ENCODE measurements around the gene ARMC8. TPM values are rescaled to one million over a fixed set of nuclear protein-coding genes. Genes with fewer than 3 reads are reported as not detected.

ARMC8 gene
- total and polyA plus RNA-seq, 9 donors: 25.2 to 41.3 (median 33.3) TPM

GRCh38 chr3:138195481-138195880 is 8.4 kb downstream of the ARMC8 start:
- Histone ChIP-seq H3K9me3 (replicated peaks; ENCODE audit: control insufficient read depth, low read depth, low read length) (no peaks in the 10 kb centered on the region), H3K27ac (ENCODE audit: low read length) (no peak overlapping the region), H3K36me3 (ENCODE audit: control insufficient read depth, insufficient read depth, low read length) (peaks cover 4% of the 10 kb centered on the region), H3K4me1 (ENCODE audit: control insufficient read depth, insufficient read depth, low read length) (no peaks in the 10 kb centered on the region), H3K27me3 (ENCODE audit: control insufficient read depth, insufficient read depth, low read length) (no peaks in the 10 kb centered on the region), H3K4me3 (ENCODE audit: low read length) (no peak overlapping the region)
- peak; percentile 51 for DNase-seq
- no CpG with 5 or more reads among the region's 2 CpGs for WGBS (ENCODE audit: insufficient coverage)

GRCh38 chr3:138196023-138196422 is 8.9 kb downstream of the ARMC8 start:
- H3K9me3 ChIP-seq (replicated peaks; ENCODE audit: control insufficient read depth, low read depth, low read length): no peaks in the 10 kb centered on the region
- 80% methylated on average over 1 of the region's 2 CpGs for WGBS (ENCODE audit: insufficient coverage)
- H3K4me3 ChIP-seq (ENCODE audit: low read length): no peak overlapping the region

GRCh38 chr3:138197058-138197457 is 10.0 kb downstream of the ARMC8 start:
- no peaks in the 10 kb centered on the region for H3K4me1 ChIP-seq (ENCODE audit: control insufficient read depth, insufficient read depth, low read length)
- H3K36me3 ChIP-seq (ENCODE audit: control insufficient read depth, insufficient read depth, low read length): peaks cover 4% of the 10 kb centered on the region
- H3K9me3 ChIP-seq (replicated peaks; ENCODE audit: control insufficient read depth, low read depth, low read length): no peaks in the 10 kb centered on the region
- H3K27ac ChIP-seq (ENCODE audit: low read length): no peak overlapping the region
- no peak overlapping the region for H3K4me3 ChIP-seq (ENCODE audit: low read length)
- 98% methylated on average over 3 of the region's 5 CpGs for WGBS (ENCODE audit: insufficient coverage)
- DNase-seq: peak; percentile 43
- no peaks in the 10 kb centered on the region for H3K27me3 ChIP-seq (ENCODE audit: control insufficient read depth, insufficient read depth, low read length)

More at GRCh38 chr3:138196023-138196422, 8.9 kb downstream of the ARMC8 start:
- Histone ChIP-seq H3K36me3 (ENCODE audit: control insufficient read depth, insufficient read depth, low read length) (peaks cover 4% of the 10 kb centered on the region), H3K27ac (ENCODE audit: low read length) (no peak overlapping the region), H3K4me1 (ENCODE audit: control insufficient read depth, insufficient read depth, low read length) (no peaks in the 10 kb centered on the region), H3K27me3 (ENCODE audit: control insufficient read depth, insufficient read depth, low read length) (no peaks in the 10 kb centered on the region)
- no peak for DNase-seq

GRCh38 chr3:138197524-138197923 is 10.4 kb downstream of the ARMC8 start:
- Histone ChIP-seq H3K27ac (ENCODE audit: low read length) (no peak overlapping the region), H3K9me3 (replicated peaks; ENCODE audit: control insufficient read depth, low read depth, low read length) (no peaks in the 10 kb centered on the region), H3K4me3 (ENCODE audit: low read length) (no peak overlapping the region), H3K36me3 (ENCODE audit: control insufficient read depth, insufficient read depth, low read length) (peaks cover 2% of the 10 kb centered on the region), H3K4me1 (ENCODE audit: control insufficient read depth, insufficient read depth, low read length) (no peaks in the 10 kb centered on the region), H3K27me3 (ENCODE audit: control insufficient read depth, insufficient read depth, low read length) (no peaks in the 10 kb centered on the region)
- no CpG with 5 or more reads among the region's 1 CpG for WGBS (ENCODE audit: insufficient coverage)
- DNase-seq: no peak

- H3K27ac ChIP-seq (ENCODE audit: low read length): no peak overlapping the region
- H3K4me3 ChIP-seq (ENCODE audit: low read length): no peak overlapping the region
- H3K36me3 ChIP-seq (ENCODE audit: control insufficient read depth, insufficient read depth, low read length): no peaks in the 10 kb centered on the region
- WGBS (ENCODE audit: insufficient coverage): no CpG with 5 or more reads among the region's 2 CpGs
- DNase-seq: no peak
- H3K4me1 ChIP-seq (ENCODE audit: control insufficient read depth, insufficient read depth, low read length): no peaks in the 10 kb centered on the region
- H3K27me3 ChIP-seq (ENCODE audit: control insufficient read depth, insufficient read depth, low read length): no peaks in the 10 kb centered on the region
- no peaks in the 10 kb centered on the region for H3K9me3 ChIP-seq (replicated peaks; ENCODE audit: control insufficient read depth, low read depth, low read length)
These were observed 12.8 kb downstream of the ARMC8 start for GRCh38 chr3:138199851-138200250.

GRCh38 chr3:138200424-138200823 is 13.3 kb downstream of the ARMC8 start:
- H3K27me3 ChIP-seq (ENCODE audit: control insufficient read depth, insufficient read depth, low read length): no peaks in the 10 kb centered on the region
- no peak for DNase-seq
- H3K4me3 ChIP-seq (ENCODE audit: low read length): no peak overlapping the region
- H3K27ac ChIP-seq (ENCODE audit: low read length): no peak overlapping the region
- no CpG with 5 or more reads among the region's 1 CpG for WGBS (ENCODE audit: insufficient coverage)
- no peaks in the 10 kb centered on the region for H3K36me3 ChIP-seq (ENCODE audit: control insufficient read depth, insufficient read depth, low read length)
- H3K9me3 ChIP-seq (replicated peaks; ENCODE audit: control insufficient read depth, low read depth, low read length): no peaks in the 10 kb centered on the region
- H3K4me1 ChIP-seq (ENCODE audit: control insufficient read depth, insufficient read depth, low read length): no peaks in the 10 kb centered on the region

- no peak overlapping the region for H3K27ac ChIP-seq (ENCODE audit: low read length)
- H3K9me3 ChIP-seq (replicated peaks; ENCODE audit: control insufficient read depth, low read depth, low read length): no peaks in the 10 kb centered on the region
- no peak for DNase-seq
- H3K4me3 ChIP-seq (ENCODE audit: low read length): no peak overlapping the region
- H3K4me1 ChIP-seq (ENCODE audit: control insufficient read depth, insufficient read depth, low read length): no peaks in the 10 kb centered on the region
- H3K27me3 ChIP-seq (ENCODE audit: control insufficient read depth, insufficient read depth, low read length): no peaks in the 10 kb centered on the region
- WGBS (ENCODE audit: insufficient coverage): no CpG with 5 or more reads among the region's 3 CpGs
- peaks cover 5% of the 10 kb centered on the region for H3K36me3 ChIP-seq (ENCODE audit: control insufficient read depth, insufficient read depth, low read length)
These were observed 16.0 kb downstream of the ARMC8 start for GRCh38 chr3:138202945-138203701.

GRCh38 chr3:138203938-138204337 is 16.8 kb downstream of the ARMC8 start:
- no peak overlapping the region for H3K4me3 ChIP-seq (ENCODE audit: low read length)
- no peak for DNase-seq
- H3K4me1 ChIP-seq (ENCODE audit: control insufficient read depth, insufficient read depth, low read length): no peaks in the 10 kb centered on the region
- H3K36me3 ChIP-seq (ENCODE audit: control insufficient read depth, insufficient read depth, low read length): peaks cover 5% of the 10 kb centered on the region
- no peak overlapping the region for H3K27ac ChIP-seq (ENCODE audit: low read length)
- no peaks in the 10 kb centered on the region for H3K27me3 ChIP-seq (ENCODE audit: control insufficient read depth, insufficient read depth, low read length)
- H3K9me3 ChIP-seq (replicated peaks; ENCODE audit: control insufficient read depth, low read depth, low read length): no peaks in the 10 kb centered on the region
- WGBS (ENCODE audit: insufficient coverage): 89% methylated on average over 4 of the region's 4 CpGs

- Histone ChIP-seq H3K4me3 (ENCODE audit: low read length) (no peak overlapping the region), H3K9me3 (replicated peaks; ENCODE audit: control insufficient read depth, low read depth, low read length) (no peaks in the 10 kb centered on the region), H3K36me3 (ENCODE audit: control insufficient read depth, insufficient read depth, low read length) (peaks cover 5% of the 10 kb centered on the region), H3K4me1 (ENCODE audit: control insufficient read depth, insufficient read depth, low read length) (no peaks in the 10 kb centered on the region), H3K27me3 (ENCODE audit: control insufficient read depth, insufficient read depth, low read length) (no peaks in the 10 kb centered on the region), H3K27ac (ENCODE audit: low read length) (no peak overlapping the region)
- WGBS (ENCODE audit: insufficient coverage): 90% methylated on average over 2 of the region's 5 CpGs
- DNase-seq: no peak
These were observed 18.4 kb downstream of the ARMC8 start for GRCh38 chr3:138205527-138205926.

GRCh38 chr3:138206196-138206595 is 19.1 kb downstream of the ARMC8 start:
- 100% methylated on average over 1 of the region's 2 CpGs for WGBS (ENCODE audit: insufficient coverage)
- Histone ChIP-seq H3K9me3 (replicated peaks; ENCODE audit: control insufficient read depth, low read depth, low read length) (no peaks in the 10 kb centered on the region), H3K27ac (ENCODE audit: low read length) (no peak overlapping the region), H3K4me3 (ENCODE audit: low read length) (no peak overlapping the region), H3K4me1 (ENCODE audit: control insufficient read depth, insufficient read depth, low read length) (no peaks in the 10 kb centered on the region), H3K36me3 (ENCODE audit: control insufficient read depth, insufficient read depth, low read length) (peaks cover 5% of the 10 kb centered on the region), H3K27me3 (ENCODE audit: control insufficient read depth, insufficient read depth, low read length) (no peaks in the 10 kb centered on the region)
- DNase-seq: no peak
